Sigmoid colon (tissue), 4 donors: ENCODE measurements around the gene ATG12.

Experiments used
- EP300 ChIP-seq, 4 donors: sonication (generic); formaldehyde crosslinking; IDR thresholded peaks; one replicate each; pipeline ENCODE4 v1.6.1; 2017; ENCODE audit warnings: antibody characterized with exemption in 4 of 4
- POLR2AphosphoS5 ChIP-seq, 4 donors: sonication (generic); formaldehyde crosslinking; IDR thresholded peaks; one replicate each; pipeline ENCODE4 v1.6.1; 2017; ENCODE audit warnings: antibody characterized with exemption in 4 of 4
- TF ChIP-seq, protein P1 (sequence below), 4 experiments: fragments of 450-650 bp in 3 of 4; fragments of 200-600 bp in 1 of 4; IDR thresholded peaks; one replicate each; pipeline ENCODE4 v1.5.1; 2016 to 2019; ENCODE audit warnings: antibody characterized with exemption in 4 of 4, mild to moderate bottlenecking in 3 of 4, moderate library complexity in 2 of 4

DNA sequence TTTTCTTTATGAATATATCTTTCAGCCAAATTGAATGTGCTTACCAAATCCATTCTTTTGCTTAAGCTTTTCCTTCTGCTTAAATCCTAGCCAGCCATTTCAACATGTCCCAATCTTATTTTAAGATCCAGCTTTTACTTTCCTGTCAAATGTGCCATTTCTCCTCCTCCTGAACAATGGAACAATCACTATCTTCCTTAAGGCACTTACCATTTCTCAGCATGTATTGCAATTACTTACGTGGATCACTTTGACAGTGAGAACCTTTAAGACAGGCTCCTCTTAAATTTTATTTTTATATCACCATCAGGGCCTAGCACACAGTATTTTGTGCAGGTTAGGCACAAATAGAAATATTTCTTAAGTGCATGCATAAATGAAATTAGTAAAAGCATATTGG is 20.5 kb downstream of the ATG12 start:
- TF ChIP-seq, protein P1, sequence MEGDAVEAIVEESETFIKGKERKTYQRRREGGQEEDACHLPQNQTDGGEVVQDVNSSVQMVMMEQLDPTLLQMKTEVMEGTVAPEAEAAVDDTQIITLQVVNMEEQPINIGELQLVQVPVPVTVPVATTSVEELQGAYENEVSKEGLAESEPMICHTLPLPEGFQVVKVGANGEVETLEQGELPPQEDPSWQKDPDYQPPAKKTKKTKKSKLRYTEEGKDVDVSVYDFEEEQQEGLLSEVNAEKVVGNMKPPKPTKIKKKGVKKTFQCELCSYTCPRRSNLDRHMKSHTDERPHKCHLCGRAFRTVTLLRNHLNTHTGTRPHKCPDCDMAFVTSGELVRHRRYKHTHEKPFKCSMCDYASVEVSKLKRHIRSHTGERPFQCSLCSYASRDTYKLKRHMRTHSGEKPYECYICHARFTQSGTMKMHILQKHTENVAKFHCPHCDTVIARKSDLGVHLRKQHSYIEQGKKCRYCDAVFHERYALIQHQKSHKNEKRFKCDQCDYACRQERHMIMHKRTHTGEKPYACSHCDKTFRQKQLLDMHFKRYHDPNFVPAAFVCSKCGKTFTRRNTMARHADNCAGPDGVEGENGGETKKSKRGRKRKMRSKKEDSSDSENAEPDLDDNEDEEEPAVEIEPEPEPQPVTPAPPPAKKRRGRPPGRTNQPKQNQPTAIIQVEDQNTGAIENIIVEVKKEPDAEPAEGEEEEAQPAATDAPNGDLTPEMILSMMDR (IDR thresholded peaks at IDR 0.05), result no peak
- TF ChIP-seq POLR2AphosphoS5 (IDR thresholded peaks at IDR 0.05), result no peak
- TF ChIP-seq EP300 (IDR thresholded peaks at IDR 0.05), result no peak
